Neuron (in vitro differentiated cells): ENCODE measurements around the gene EFL1.
"Not testable (repeated sequence)": the region's sequence is repeated elsewhere in the genome, so short reads cannot be mapped to it uniquely, and the experiment has no call there.

Experiments used
- H2AFZ ChIP-seq: one replicate; pipeline ENCODE4 v1.6.1; 2013; ENCODE audit warnings: low read depth, mild to moderate bottlenecking, inconsistent platforms, low read length, moderate library complexity
- H3K27me3 ChIP-seq: one replicate; pipeline ENCODE4 v1.6.1; 2013; ENCODE audit warnings: low read length; ENCODE audit not compliant: insufficient read depth
- H3K36me3 ChIP-seq: one replicate; pipeline ENCODE4 v1.6.1; 2013; ENCODE audit warnings: low read length; ENCODE audit not compliant: insufficient read depth
- H3K4me1 ChIP-seq: one replicate; pipeline ENCODE4 v1.6.1; 2013; ENCODE audit warnings: low read length; ENCODE audit not compliant: insufficient read depth
- H3K4me3 ChIP-seq: 2 replicates; pipeline ENCODE4 v1.5.1; 2013; ENCODE audit warnings: mild to moderate bottlenecking, low read length, moderate library complexity
- H3K9me3 ChIP-seq: one replicate; pipeline ENCODE4 v1.6.1; 2013; ENCODE audit warnings: low read length

The EFL1 gene

DNA sequence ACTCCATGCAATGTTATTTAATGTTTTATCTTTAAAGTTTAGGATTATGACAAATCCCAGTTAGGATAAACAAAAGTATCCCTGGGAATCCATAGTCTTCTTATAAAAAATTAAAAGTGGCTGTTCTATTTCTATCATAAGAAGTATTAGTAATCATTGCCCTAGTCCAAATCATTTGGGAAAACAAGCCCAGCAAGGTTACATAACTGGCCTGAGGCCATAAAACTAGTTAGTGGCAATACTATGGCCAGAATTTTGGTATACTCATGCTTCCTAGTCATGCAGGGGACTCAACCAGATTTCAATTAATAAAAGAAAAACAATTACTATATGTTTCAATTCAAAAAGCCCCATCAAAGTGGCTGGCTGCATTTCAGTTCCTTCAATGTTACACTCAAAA lies 50.3 kb downstream of the EFL1 start:
- H3K27me3 ChIP-seq, H2AFZ ChIP-seq, H3K4me3 ChIP-seq, H3K4me1 ChIP-seq, H3K9me3 ChIP-seq: not testable (repeated sequence)
- H3K36me3 ChIP-seq, result peaks cover 12% of the 10 kb centered on the region

DNA sequence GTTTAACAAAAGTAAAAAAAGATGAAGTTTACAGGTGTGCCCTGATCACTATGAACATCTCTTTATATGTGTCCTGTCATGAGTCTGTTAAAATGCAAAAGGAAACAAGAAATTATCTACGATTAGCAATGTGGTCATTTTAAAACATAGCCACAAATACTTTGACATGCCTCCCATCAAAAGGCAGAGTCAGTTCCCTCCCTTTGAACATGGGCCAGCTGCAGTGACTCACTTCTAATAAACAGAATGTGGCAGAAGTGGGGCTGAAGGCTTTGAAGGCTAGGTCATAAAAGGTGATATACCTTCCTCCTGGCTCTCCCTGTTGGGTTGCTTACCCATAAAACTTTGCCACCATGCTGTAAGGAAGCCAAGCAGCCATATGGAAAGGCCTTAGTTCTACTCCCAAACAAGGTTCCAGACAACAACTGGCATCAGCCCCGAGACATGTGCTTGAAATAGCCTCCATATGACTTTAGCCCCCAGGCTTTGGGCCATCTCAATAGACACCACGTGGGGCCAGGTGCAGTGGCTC lies 52.4 kb downstream of the EFL1 start:
- H3K9me3 ChIP-seq, H3K4me3 ChIP-seq, H3K27me3 ChIP-seq, H3K4me1 ChIP-seq, H2AFZ ChIP-seq: not testable (repeated sequence)
- peaks cover 10% of the 10 kb centered on the region for H3K36me3 ChIP-seq

DNA sequence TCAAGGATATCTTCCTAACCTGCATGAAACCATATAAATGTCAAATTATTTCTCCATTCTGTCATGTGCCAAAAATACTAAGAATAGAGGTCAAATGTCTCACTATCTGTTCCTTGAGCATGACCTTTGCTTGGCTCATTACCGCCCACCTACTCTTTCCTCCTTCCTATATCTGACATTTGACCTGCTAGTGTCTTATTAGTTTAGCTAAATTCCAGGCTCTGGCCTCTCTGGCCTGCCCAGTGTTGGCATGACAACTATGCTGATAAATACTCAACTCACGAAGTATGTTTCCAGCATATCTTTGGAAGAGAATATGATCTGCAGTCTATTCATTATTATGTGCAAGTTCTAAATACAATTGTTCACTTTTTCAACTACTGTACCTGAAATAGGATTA lies 58.0 kb downstream of the EFL1 start:
- H3K4me1 ChIP-seq, H2AFZ ChIP-seq, H3K36me3 ChIP-seq, H3K27me3 ChIP-seq, H3K4me3 ChIP-seq, H3K9me3 ChIP-seq: not testable (repeated sequence)

DNA sequence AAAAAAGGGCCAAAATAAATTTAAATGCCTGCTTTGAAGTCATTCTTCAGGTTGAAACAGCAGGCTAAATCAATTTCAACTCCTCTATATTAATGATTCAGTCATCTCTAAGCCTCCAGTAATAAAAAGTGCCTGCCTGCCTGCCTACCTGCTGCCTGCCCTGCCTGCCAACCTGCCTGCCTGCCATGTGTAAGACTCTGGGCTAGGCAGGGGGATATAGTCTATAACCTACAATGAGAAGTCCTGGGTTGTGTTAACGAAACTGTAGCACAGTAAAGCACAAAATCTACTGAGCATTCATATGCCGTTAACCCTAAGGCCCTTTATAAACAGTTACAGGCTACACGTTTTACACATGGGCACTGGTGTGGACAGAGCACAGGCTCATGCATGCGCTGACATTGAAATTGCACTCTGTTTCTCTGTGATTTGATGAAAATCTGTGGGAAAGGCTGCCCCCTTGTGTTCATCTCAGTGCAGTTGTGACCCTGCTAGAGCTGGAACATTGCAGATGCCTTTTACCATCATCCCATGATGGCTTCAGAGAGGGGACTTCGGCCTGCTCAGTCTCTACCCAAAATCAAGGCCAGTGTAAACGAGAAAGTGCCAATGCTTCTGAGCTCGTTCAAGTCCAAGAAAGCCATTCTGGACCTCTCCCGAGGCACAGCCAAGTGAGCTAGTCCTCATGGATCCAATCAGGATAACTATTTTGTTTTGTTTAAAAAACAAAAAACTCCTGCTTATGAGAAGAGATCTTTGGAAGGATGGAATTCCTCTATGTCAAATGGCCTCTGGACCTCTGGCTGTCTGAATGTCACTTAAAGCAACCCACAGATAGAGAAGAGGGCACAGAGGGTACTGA lies 64.6 kb downstream of the EFL1 start:
- Histone ChIP-seq H3K27me3 (no peaks in the 10 kb centered on the region), H2AFZ (no peak overlapping the region), H3K4me1 (no peaks in the 10 kb centered on the region), H3K36me3 (no peaks in the 10 kb centered on the region), H3K4me3 (no peak overlapping the region), H3K9me3 (no peaks in the 10 kb centered on the region)

DNA sequence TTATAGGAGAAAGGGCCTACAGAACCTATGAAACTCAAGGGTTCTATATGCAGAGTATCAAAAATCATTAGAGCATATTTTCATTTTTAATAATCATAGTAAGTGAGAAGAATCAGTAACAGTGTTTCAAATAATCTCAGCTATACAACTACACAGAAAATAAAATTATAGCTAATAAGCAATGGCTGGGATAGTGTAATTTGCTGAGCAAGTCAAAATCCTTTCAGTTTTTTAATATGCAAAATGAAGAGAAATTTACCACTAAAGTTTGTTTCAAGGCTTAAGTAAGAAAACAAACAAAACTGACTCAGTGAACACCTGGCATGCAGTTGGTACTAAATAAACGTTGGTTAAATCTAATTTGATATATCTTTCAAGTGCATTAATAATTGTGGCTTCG lies 66.2 kb downstream of the EFL1 start:
- no peaks in the 10 kb centered on the region for H3K9me3 ChIP-seq
- H3K4me3 ChIP-seq, result no peak overlapping the region
- H3K36me3 ChIP-seq, result no peaks in the 10 kb centered on the region
- H3K27me3 ChIP-seq, result no peaks in the 10 kb centered on the region
- H2AFZ ChIP-seq, result no peak overlapping the region
- H3K4me1 ChIP-seq, result no peaks in the 10 kb centered on the region

DNA sequence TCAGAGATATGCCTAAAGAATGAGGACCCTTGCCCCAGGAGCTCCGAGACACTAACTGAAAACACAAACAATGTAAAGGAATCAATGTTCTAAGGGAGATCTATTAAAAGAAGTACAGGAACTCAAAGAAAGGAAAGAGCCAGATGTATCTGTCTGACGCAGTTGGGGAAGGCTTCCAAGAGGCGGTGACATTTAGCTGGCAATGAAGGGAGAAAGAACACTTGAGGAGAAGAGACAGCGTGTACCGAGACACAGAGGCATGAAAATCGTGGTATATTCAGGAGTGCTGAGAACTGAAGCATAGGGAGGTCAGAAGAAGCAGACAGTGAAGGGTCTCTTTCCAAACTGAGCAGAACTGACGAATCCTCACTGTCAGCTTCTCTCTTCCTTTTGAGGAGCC lies 66.7 kb downstream of the EFL1 start:
- not testable (repeated sequence) for H3K4me1 ChIP-seq, H3K4me3 ChIP-seq, H3K9me3 ChIP-seq, H3K27me3 ChIP-seq, H2AFZ ChIP-seq, H3K36me3 ChIP-seq

DNA sequence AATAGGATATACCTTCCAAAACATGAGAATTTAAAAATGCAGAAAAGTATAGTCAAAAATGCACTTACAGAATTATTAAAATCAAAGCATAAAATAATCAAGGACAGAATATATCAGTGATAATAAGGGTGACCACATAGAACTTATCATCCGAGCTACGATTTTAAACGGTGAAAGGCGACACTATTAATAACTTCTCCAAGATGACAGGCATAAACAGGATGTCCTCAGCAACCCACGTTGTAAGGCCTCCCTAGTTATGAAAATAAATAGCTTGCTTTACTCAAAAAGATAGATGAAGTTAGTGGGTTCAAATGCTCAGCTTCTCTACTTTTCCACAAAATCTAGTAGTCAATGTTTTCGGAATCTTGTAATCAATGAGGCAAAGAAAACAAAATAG lies 68.0 kb downstream of the EFL1 start:
- not testable (repeated sequence) for H3K4me3 ChIP-seq, H3K27me3 ChIP-seq, H2AFZ ChIP-seq, H3K4me1 ChIP-seq, H3K9me3 ChIP-seq, H3K36me3 ChIP-seq

DNA sequence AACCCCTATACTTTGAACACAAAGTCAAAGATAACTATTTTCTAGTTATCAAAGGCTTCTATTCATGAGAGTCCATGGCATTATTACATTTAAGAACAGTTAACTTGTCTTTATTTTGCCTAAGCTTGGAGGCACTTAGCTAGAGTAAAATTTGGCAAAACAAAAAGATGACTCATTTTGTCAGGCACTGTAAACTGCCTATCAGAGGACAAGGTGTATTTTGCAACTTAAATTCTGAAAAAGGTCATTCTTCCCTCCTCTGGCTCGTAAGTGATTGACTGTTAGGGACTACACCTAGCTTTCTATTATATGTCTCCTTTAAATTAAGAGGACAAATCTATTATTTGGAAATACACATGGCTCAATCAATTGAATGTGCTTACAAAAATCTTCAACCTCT lies 69.1 kb downstream of the EFL1 start:
- H3K27me3 ChIP-seq, H3K36me3 ChIP-seq, H3K9me3 ChIP-seq, H3K4me1 ChIP-seq, H2AFZ ChIP-seq, H3K4me3 ChIP-seq: not testable (repeated sequence)

DNA sequence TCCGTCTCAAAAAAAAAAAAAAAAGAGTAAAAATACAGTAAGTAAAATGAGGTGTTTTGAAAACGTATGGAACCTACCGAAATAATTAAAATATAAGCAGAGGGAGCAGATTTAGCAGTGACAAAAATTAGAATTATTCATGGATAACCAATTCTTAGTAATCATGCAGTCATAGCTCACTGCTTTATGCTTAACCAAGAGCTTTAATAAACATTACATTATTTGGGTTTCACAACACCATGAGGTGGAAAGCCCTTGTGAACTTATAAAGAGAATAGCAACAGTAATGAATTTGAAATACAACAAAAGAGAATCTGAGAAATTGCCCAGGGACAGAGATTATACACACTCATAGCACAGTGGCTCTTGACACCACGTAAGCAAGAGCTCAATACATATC lies 70.1 kb downstream of the EFL1 start:
- not testable (repeated sequence) for H3K27me3 ChIP-seq, H2AFZ ChIP-seq, H3K4me3 ChIP-seq, H3K9me3 ChIP-seq, H3K36me3 ChIP-seq, H3K4me1 ChIP-seq

DNA sequence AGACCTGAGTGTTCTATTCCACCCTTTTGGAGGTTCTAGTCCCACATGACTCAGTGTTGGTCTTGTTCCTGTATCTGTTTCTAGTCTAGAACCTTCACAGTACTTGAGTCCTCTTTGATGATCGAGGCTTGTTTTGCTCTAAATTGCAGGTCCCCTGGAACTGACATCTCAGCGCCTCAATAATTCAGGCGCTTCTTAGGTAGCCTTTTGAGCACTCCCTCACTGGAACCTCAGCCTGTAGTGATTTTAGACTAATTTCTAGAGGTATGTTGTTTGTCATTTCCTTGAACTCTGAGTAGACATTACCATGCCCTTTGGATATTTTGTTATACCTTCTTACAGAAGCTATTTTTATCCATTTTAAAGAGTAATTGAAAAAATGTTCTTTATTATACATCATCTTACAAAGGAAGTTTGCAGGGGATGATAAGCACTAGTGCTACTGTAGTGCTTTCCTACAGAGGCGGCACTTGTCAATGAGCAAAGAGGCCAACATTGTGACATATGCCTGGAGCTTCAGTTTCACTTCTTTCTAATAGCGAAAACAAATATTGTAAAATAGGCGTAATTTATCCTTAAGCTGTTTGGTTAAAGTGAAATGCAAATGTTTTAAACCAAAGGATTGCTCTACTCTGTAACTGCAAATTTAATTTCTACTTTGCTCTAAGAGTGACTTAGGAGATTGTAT lies 75.7 kb downstream of the EFL1 start:
- Histone ChIP-seq H3K4me1 (no peaks in the 10 kb centered on the region), H3K9me3 (no peaks in the 10 kb centered on the region), H2AFZ (no peak overlapping the region), H3K27me3 (no peaks in the 10 kb centered on the region), H3K4me3 (no peak overlapping the region), H3K36me3 (no peaks in the 10 kb centered on the region)

DNA sequence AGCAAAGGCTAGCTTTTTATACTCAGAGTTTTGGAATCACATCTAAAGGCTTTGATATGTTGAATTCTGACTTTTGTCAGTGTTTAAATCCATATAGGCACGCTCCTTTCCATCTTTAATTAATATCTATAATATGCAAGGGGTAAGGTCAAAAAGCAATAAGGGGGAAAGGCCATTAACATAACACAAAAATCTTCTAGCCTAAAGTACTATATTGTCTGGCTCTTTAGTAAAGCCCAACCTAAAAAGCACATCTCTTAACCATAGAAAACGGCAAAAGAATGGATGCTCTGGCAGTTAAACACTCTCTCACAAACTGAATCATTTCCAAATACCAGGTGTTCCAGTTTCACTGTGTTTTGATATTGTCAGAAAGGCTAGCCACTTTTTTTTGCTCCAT lies 76.4 kb downstream of the EFL1 start:
- Histone ChIP-seq H2AFZ (no peak overlapping the region), H3K4me1 (no peaks in the 10 kb centered on the region), H3K9me3 (no peaks in the 10 kb centered on the region), H3K27me3 (no peaks in the 10 kb centered on the region), H3K4me3 (no peak overlapping the region), H3K36me3 (no peaks in the 10 kb centered on the region)

DNA sequence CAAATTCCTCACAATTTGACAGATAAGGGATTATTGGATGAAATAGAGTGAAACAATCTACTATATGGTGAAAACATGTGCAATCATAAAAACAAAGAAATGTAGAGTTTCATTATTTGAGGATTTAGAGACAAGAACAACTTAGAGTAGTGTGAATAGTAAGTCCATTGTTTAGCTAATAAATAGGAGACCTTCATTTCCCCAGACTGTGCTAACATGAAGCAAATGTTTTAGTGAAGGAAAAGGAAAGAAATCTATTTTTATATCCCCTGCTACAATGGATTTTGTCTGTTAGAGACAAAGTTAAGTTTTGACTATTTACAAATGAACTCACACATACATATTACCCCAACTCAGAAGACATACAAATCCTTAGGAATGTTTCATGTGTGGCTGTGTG lies 77.8 kb downstream of the EFL1 start:
- Histone ChIP-seq H3K36me3 (no peaks in the 10 kb centered on the region), H3K4me1 (no peaks in the 10 kb centered on the region), H3K27me3 (no peaks in the 10 kb centered on the region), H2AFZ (no peak overlapping the region), H3K9me3 (no peaks in the 10 kb centered on the region), H3K4me3 (no peak overlapping the region)

DNA sequence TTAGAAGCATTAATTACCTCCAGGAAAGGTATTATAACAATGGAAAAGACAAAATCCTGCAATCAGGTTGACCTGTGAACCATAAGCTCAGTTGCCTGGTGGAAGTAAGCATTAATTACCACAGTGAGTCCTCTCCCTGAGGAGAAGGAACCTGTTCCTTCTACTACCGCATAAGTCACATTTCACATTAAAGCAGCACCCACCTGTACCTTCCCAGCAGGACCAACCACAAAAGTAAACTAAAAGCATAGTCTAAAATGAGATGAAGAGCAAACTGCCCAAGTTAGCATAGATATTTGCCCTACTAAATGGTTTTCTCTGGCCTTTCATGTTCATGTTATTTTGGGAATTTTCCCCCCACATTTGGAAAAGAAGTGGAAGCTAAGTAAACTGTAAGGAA lies 78.2 kb downstream of the EFL1 start:
- Histone ChIP-seq H3K4me3 (no peak overlapping the region), H3K9me3 (no peaks in the 10 kb centered on the region), H2AFZ (no peak overlapping the region), H3K36me3 (no peaks in the 10 kb centered on the region), H3K4me1 (no peaks in the 10 kb centered on the region), H3K27me3 (no peaks in the 10 kb centered on the region)
